GM23338 (cell line): Measurements from ENCODE around the gene MYO5B. TPM values are rescaled to one million over a fixed set of nuclear protein-coding genes. Genes with fewer than 3 reads are reported as not detected.
A peak's percentile ranks its signal among the peaks of the same experiment; 100 is the strongest.

Source experiments
- ATAC-seq: fragments of 200-7000 bp; cut with Tn5 transposase; 3 replicates; pipeline ENCODE4 v1.9.1; 2020
- DNase-seq: peaks from one replicate; pipeline ENCODE4 v3.0.0-alpha.2; 2015; ENCODE audit warnings: low spot score
- H2AFZ ChIP-seq: fragments of 200-600 bp; sonication (generic); 2 replicates; pipeline ENCODE4 v1.8.0; 2016; ENCODE audit warnings: antibody characterized with exemption, mild to moderate bottlenecking, moderate library complexity
- H3F3A ChIP-seq: fragments of 200-600 bp; sonication (generic); replicated peaks from 2 replicates; pipeline ENCODE4 v1.8.0; 2017; ENCODE audit warnings: antibody characterized with exemption, mixed run types, low read depth
- H3K27ac ChIP-seq: fragments of 200-600 bp; sonication (generic); 2 replicates; pipeline ENCODE4 v1.6.1; 2016; ENCODE audit warnings: low read depth
- H3K27me3 ChIP-seq: fragments of 200-600 bp; sonication (generic); 2 replicates; pipeline ENCODE4 v1.8.0; 2016; ENCODE audit warnings: mild to moderate bottlenecking, mixed run types, moderate library complexity; ENCODE audit not compliant: insufficient read depth
- H3K36me3 ChIP-seq: fragments of 200-600 bp; sonication (generic); 2 replicates; pipeline ENCODE4 v1.8.0; 2016; ENCODE audit warnings: mild to moderate bottlenecking; ENCODE audit not compliant: insufficient read depth
- H3K4me1 ChIP-seq: fragments of 200-600 bp; sonication (generic); 2 replicates; pipeline ENCODE4 v1.8.0; 2016; ENCODE audit warnings: mild to moderate bottlenecking, moderate library complexity; ENCODE audit not compliant: insufficient read depth
- H3K4me2 ChIP-seq: fragments of 200-600 bp; sonication (generic); 2 replicates; pipeline ENCODE4 v1.7.1; 2017; ENCODE audit warnings: mixed run types
- H3K4me3 ChIP-seq: fragments of 200-600 bp; sonication (generic); 2 replicates; pipeline ENCODE4 v1.6.1; 2016; ENCODE audit warnings: mixed run types
- H3K79me2 ChIP-seq: fragments of 200-600 bp; sonication (generic); replicated peaks from 2 replicates; pipeline ENCODE4 v1.8.0; 2017; ENCODE audit warnings: mild to moderate bottlenecking; ENCODE audit not compliant: insufficient read depth
- H3K9me2 ChIP-seq: fragments of 200-600 bp; sonication (generic); 2 replicates; pipeline ENCODE4 v1.8.0; 2017; ENCODE audit not compliant: insufficient read depth
- H4K20me1 ChIP-seq: fragments of 200-600 bp; sonication (generic); replicated peaks from 2 replicates; pipeline ENCODE4 v1.8.0; 2017; ENCODE audit warnings: mild to moderate bottlenecking; ENCODE audit not compliant: insufficient read depth
- H3K27ac Mint-ChIP-seq: 2 replicates; pipeline ENCODE4 v1.8.0; 2020; ENCODE audit warnings: inconsistent platforms, mild to moderate bottlenecking, moderate library complexity, mixed read lengths
- H3K27me3 Mint-ChIP-seq: 3 replicates; pipeline ENCODE4 v1.8.0; 2022; ENCODE audit warnings: low read depth, mild to moderate bottlenecking, moderate library complexity, mixed read lengths, inconsistent platforms; ENCODE audit not compliant: insufficient read depth, poor library complexity
- H3K36me3 Mint-ChIP-seq: 3 replicates; pipeline ENCODE4 v1.8.0; 2021; ENCODE audit warnings: low read depth, mild to moderate bottlenecking, inconsistent platforms, moderate library complexity, mixed read lengths
- H3K4me1 Mint-ChIP-seq: 3 replicates; pipeline ENCODE4 v1.8.0; 2020; ENCODE audit warnings: mild to moderate bottlenecking, inconsistent platforms, mixed read lengths
- H3K4me3 Mint-ChIP-seq: 3 replicates; pipeline ENCODE4 v1.8.0; 2021; ENCODE audit warnings: moderate library complexity, mild to moderate bottlenecking, inconsistent platforms, mixed read lengths
- H3K9me3 Mint-ChIP-seq: 3 replicates; pipeline ENCODE4 v1.8.0; 2020; ENCODE audit warnings: moderate library complexity, mild to moderate bottlenecking, inconsistent platforms, mixed read lengths
- CREB1 ChIP-seq: fragments of 250-450 bp; sonication (Bioruptor Pico); IDR thresholded peaks from 2 replicates; pipeline ENCODE4 v1.5.0; 2020; ENCODE audit warnings: low read depth, mild to moderate bottlenecking, moderate library complexity
- CTCF ChIP-seq, 2 experiments: fragments of 200-600 bp in 1 of 2; sonication (generic) in 1 of 2; conservative IDR thresholded peaks; 2 replicates each; pipeline versions ENCODE4 v1.5.1 to v1.6.1; 2016 to 2017; ENCODE audit warnings: antibody characterized with exemption in 2 of 2, low read depth in 2 of 2, mild to moderate bottlenecking in 2 of 2, moderate library complexity in 1 of 2
- EZH2phosphoT487 ChIP-seq: fragments of 200-600 bp; sonication (generic); IDR thresholded peaks from one replicate; pipeline ENCODE4 v1.8.1; 2018; ENCODE audit warnings: antibody characterized with exemption; ENCODE audit not compliant: unreplicated experiment
- NANOG ChIP-seq: IDR thresholded peaks from 2 replicates; pipeline ENCODE4 v1.6.1; 2016; ENCODE audit warnings: antibody characterized with exemption, borderline replicate concordance
- POLR2AphosphoS5 ChIP-seq: IDR thresholded peaks from 2 replicates; pipeline ENCODE4 v1.6.1; 2016; ENCODE audit warnings: antibody characterized with exemption, low read depth
- ZNF462 ChIP-seq: fragments of 250-450 bp; sonication (Bioruptor Pico); IDR thresholded peaks from 2 replicates; pipeline ENCODE4 v1.5.0; 2020; ENCODE audit warnings: mild to moderate bottlenecking, moderate library complexity
- polyA plus RNA-seq: library from polyadenylated mRNA; unstranded; fragments of >200 nt; fragmentation: Nextera tagmentation; extraction: Ambion mirVana; gene quantifications from 2 replicates; pipeline ENCODE4 v1.2.1, GENCODE V29; 2016
- total RNA-seq: library from RNA; depleted of rRNA; stranded (reverse); fragments of >200 nt; shearing (Covaris generic); gene quantifications from 2 replicates; pipeline ENCODE4 v1.2.3, GENCODE V29; 2014
- TF ChIP-seq, protein P1 (sequence below): IDR thresholded peaks from one replicate; pipeline ENCODE4 v1.6.1; 2018; ENCODE audit warnings: antibody characterized with exemption; ENCODE audit not compliant: unreplicated experiment

MYO5B gene
- total and polyA plus RNA-seq, 2 experiments from 2014 or later: 3.2 to 19.1 TPM

- Histone ChIP-seq H3K9me2 (no peaks in the 10 kb centered on the region), H3F3A (no peaks in the 10 kb centered on the region), H2AFZ (no peak overlapping the region), H3K36me3 (no peaks in the 10 kb centered on the region), H3K79me2 (no peaks in the 10 kb centered on the region), H3K4me1 (no peaks in the 10 kb centered on the region), H3K4me3 (no peak overlapping the region), H4K20me1 (no peaks in the 10 kb centered on the region), H3K27ac (no peak overlapping the region), H3K4me2 (no peak overlapping the region), H3K27me3 (no peaks in the 10 kb centered on the region)
- no peak for TF ChIP-seq ZNF462 (CRISPR knock-in tag)
- no peak for TF ChIP-seq EZH2phosphoT487
- TF ChIP-seq POLR2AphosphoS5: no peak
- no peak for TF ChIP-seq NANOG
- no peak for TF ChIP-seq CREB1 (CRISPR knock-in tag)
- TF ChIP-seq, protein P1, sequence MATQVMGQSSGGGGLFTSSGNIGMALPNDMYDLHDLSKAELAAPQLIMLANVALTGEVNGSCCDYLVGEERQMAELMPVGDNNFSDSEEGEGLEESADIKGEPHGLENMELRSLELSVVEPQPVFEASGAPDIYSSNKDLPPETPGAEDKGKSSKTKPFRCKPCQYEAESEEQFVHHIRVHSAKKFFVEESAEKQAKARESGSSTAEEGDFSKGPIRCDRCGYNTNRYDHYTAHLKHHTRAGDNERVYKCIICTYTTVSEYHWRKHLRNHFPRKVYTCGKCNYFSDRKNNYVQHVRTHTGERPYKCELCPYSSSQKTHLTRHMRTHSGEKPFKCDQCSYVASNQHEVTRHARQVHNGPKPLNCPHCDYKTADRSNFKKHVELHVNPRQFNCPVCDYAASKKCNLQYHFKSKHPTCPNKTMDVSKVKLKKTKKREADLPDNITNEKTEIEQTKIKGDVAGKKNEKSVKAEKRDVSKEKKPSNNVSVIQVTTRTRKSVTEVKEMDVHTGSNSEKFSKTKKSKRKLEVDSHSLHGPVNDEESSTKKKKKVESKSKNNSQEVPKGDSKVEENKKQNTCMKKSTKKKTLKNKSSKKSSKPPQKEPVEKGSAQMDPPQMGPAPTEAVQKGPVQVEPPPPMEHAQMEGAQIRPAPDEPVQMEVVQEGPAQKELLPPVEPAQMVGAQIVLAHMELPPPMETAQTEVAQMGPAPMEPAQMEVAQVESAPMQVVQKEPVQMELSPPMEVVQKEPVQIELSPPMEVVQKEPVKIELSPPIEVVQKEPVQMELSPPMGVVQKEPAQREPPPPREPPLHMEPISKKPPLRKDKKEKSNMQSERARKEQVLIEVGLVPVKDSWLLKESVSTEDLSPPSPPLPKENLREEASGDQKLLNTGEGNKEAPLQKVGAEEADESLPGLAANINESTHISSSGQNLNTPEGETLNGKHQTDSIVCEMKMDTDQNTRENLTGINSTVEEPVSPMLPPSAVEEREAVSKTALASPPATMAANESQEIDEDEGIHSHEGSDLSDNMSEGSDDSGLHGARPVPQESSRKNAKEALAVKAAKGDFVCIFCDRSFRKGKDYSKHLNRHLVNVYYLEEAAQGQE: no peak
- TF ChIP-seq CTCF (conservative IDR thresholded peaks at IDR 0.05; ENCODE audit: low read depth in 2 of 2): peak; percentile 35 to 40; a peak in 3 of 4 replicates
- H3K4me3 Mint-ChIP-seq: no peak overlapping the region
- ATAC-seq (peak; percentile 48; the same call in 2 of the 3 replicates), DNase-seq (peak; percentile 41)
- no peaks in the 10 kb centered on the region for H3K36me3 Mint-ChIP-seq
- H3K27me3 Mint-ChIP-seq: no peaks in the 10 kb centered on the region
- no peaks in the 10 kb centered on the region for H3K9me3 Mint-ChIP-seq
- H3K27ac Mint-ChIP-seq: no peak overlapping the region
- H3K4me1 Mint-ChIP-seq: peaks cover 2% of the 10 kb centered on the region; the same call in 2 of the 3 replicates
These were observed 24.9 kb downstream of the MYO5B start for GRCh38 chr18:50170004-50170403.
